GM12891 (cell line): ENCODE results near the gene TSPAN3.

Source experiments
- PAX5 ChIP-seq: IDR thresholded peaks from 2 replicates; pipeline ENCODE4 v1.6.1; 2011; ENCODE audit warnings: low read length, moderate library complexity, mild to moderate bottlenecking; ENCODE audit not compliant: insufficient read depth, severe bottlenecking
- POLR2A ChIP-seq: IDR thresholded peaks from 2 replicates; pipeline ENCODE4 v1.6.1; 2011; ENCODE audit warnings: low read depth, low read length, control low read depth
- POLR2AphosphoS5 ChIP-seq: IDR thresholded peaks from 2 replicates; pipeline ENCODE4 v1.6.1; 2011; ENCODE audit warnings: low read depth, low read length, control low read depth
- POU2F2 ChIP-seq: IDR thresholded peaks from 2 replicates; pipeline ENCODE4 v1.6.1; 2011; ENCODE audit warnings: low read depth, mild to moderate bottlenecking, control low read depth, low read length, moderate library complexity
- SPI1 ChIP-seq: IDR thresholded peaks from 2 replicates; pipeline ENCODE4 v1.6.1; 2011; ENCODE audit warnings: low read depth, low read length, control low read depth

DNA sequence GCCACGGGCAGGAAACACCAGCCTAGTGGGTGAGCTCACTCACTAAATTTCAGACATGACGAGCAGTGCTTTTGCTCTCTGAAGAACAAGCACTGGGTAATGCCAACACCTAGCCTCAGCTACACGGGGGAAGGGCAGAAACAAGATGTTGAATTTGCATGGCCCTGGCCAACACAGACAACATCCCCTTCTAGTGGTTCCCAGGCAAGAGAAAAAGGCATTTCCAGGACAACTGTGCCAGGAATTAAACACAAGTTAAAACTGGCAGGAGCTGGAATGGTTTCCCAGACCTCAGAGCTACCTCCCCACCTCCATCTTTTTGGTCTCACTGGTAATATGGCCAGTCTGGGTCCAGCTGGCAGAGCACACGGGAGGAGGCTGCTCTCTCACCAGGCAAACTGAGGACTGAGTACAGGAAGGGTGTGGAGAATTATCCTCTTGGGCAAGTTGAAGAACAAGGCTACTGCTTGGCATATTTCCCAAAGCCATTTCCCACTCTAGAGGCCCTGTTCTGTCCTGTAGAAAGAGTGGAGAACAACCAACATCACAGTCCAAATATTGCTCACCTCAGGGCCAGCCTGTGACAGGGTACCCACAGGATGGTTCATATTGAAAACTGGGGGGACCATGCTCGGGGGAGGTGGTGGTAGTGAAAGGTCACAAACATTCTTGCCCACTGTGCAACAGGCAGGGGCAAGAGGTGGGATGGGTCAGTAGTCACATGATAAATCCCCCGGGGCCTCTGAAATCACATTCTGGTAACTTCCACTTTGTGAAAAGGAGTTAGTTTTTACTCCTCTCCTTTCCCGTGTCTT lies 26.5 kb downstream of the TSPAN3 start:
- TF ChIP-seq POU2F2 (no peak), POLR2A (no peak), POLR2AphosphoS5 (no peak), SPI1 (no peak), PAX5 (no peak)
